HG03103 (cell line): Measurements from ENCODE around the gene ZNF440.
"Not testable (repeated sequence)": the region's sequence is repeated elsewhere in the genome, so short reads cannot be mapped to it uniquely, and the experiment has no call there.

Experiments used
- ATAC-seq: cut with Tn5 transposase; IDR thresholded peaks from one replicate; pipeline ENCODE4 v1.9.1; 2021; ENCODE audit warnings: low read depth; ENCODE audit not compliant: unreplicated experiment

ZNF440 gene

GRCh38 chr19:11821474-11822109 is 7.5 kb downstream of the ZNF440 start:
- no peak for ATAC-seq

- not testable (repeated sequence) for ATAC-seq
Observed at GRCh38 chr19:11828957-11829876, 15.1 kb downstream of the ZNF440 start.

DNA sequence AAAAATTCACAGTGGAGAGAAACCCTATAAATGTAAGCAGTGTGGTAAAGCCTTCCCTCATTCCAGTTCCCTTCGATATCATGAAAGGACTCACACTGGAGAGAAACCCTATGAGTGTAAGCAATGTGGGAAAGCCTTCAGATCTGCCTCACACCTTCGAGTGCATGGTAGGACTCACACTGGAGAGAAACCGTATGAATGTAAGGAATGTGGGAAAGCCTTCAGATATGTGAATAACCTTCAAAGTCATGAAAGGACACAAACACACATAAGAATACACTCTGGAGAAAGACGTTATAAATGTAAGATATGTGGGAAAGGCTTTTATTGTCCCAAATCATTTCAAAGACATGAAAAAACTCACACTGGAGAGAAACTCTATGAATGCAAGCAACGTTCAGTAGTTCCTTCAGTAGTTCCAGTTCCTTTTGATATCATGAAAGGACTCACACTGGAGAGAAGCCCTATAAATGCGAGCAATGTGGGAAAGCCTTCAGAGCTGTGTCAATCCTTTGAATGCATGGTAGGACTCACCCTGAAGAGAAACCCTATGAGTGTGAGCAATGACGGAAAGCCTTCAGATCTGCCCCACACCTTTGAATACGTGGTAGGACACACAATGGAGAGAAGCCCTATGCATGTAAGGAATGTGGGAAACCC is 18.3 kb downstream of the ZNF440 start:
- ATAC-seq = no peak

DNA sequence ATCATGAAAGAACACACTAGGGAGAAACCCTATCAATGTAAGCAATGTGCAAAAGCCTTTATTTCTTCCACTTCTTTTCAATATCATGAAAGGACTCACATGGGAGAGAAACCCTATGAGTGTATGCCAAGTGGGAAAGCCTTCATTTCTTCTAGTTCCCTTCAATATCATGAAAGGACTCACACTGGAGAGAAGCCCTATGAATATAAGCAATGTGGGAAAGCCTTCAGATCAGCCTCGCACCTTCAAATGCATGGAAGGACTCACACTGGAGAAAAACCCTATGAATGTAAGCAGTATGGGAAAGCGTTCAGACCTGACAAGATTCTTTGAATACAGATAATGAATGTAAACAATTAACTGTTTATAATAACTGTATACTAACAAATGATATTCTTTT is 19.5 kb downstream of the ZNF440 start:
- ATAC-seq = no peak

GRCh38 chr19:11835626-11836066 is 21.6 kb downstream of the ZNF440 start:
- ATAC-seq = not testable (repeated sequence)

DNA sequence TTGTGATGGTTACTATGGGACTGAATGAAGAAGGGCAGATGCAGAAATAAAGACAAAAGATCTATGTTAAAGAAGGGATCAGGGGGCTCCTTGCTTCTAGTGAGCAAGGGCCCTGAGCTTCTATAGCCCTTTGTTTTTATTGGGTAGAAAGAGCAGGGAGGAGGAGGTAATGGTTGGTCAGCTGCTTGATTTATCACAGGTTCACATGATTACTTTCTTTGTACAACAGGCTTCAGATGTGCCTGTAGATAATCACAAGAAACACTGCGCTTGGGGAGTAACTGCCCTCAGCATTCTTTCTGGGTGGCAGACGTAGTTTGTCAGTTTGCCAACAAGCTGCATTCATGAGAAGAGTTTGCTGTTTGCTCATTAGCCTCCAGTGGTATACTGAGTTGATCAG is 29.6 kb downstream of the ZNF440 start:
- no peak for ATAC-seq

- ATAC-seq = not testable (repeated sequence)
Observed at GRCh38 chr19:11847615-11848014, 33.5 kb downstream of the ZNF440 start.

GRCh38 chr19:11848200-11848593 is 34.1 kb downstream of the ZNF440 start:
- ATAC-seq = no peak

DNA sequence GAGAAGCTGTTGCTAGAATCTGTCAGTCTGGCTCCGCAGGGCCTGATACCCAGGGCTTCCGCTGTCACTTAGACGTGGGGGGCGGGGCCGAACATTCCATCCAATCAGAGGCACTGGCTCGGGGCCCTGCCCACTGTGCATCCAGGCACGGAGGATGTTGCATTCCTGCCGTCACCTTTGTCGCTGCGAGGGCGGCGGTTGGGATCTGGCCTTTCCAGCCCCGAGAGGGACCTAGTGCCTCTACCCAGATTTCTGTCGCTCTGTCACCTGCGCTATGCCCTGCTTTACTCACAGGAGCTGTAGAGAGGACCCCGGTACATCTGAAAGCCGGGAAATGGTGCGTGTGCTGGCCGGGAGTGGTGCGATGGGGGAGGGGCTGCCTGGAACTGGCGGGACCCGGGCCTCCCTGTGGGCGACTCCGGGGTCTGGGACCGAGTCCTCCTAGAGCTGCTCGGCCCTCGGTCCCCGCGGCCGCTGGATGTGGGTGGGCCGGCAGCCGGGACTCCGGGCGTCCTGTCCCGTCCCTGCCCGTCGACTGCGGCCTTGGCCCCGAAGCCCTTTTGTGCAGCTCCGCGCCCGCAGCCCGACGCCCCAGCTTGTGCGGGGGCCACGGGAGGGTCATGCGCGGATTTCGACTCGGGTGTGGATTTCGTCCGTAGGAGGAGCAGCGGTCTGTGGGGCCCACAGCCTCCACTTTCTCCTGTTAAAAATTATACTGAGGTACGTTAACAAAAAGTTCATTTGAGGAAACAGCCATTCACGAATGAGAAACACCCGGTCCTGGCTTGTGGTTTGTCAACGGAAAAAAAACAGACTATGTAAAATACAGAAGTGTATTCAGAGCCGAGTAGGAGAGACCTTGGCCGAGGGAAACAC is 34.8 kb downstream of the ZNF440 start, which contains the start of gene ZNF439:
Gene ZNF439 (plus strand): TSS at position 133 of the 876 bp plus-strand sequence. CDS start 142 bp downstream, at position 275.
- ATAC-seq = peak; percentile 68

GRCh38 chr19:11850289-11850688 is 36.2 kb downstream of the ZNF440 start:
- not testable (repeated sequence) for ATAC-seq

GRCh38 chr19:11853358-11853757 is 39.3 kb downstream of the ZNF440 start:
- no peak for ATAC-seq

- no peak for ATAC-seq
Observed at GRCh38 chr19:11856596-11857250, 42.6 kb downstream of the ZNF440 start.

GRCh38 chr19:11860721-11861120 is 46.6 kb downstream of the ZNF440 start:
- ATAC-seq = no peak

DNA sequence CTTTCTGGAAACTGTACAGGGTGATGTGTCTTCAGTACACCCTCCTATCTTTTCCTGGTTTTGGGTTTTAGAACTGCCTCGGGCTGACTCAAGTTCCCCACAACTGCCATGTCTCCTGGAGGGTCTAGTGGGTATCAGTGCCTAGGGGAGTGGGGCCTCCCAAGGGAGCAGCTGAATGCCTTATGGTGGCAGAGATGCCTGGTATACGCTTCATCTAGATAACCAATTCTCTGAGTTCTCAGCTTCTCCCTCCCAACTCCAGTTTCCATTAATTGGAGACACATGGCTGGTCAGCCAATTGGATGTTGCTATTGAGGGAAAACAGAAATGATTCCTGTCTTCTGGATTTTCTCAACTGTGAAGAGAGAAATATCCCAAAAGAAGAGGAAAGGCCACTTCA is 47.2 kb downstream of the ZNF440 start:
- ATAC-seq = no peak

- ATAC-seq = not testable (repeated sequence)
Observed at GRCh38 chr19:11867766-11868165, 53.7 kb downstream of the ZNF440 start.

GRCh38 chr19:11868188-11868587 is 54.1 kb downstream of the ZNF440 start:
- no peak for ATAC-seq

DNA sequence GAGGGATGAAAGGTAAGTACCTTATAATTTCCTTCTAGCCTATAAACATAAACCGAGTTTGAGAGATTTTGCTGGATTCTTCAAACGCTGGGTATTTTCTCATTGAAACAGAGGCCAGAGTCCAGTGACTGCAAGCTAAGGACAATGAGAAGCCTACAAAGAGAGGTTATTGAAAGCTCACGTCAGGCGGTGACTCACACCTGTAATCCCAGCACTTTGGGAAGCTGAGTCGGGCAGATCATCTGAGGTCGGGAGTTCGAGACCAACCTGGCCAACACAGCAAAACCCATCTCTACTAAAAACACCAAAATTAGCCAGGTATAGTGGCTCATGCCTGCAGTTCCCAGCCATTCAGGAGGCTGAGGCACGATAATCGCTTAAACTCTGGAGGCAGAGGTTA is 58.6 kb downstream of the ZNF440 start:
- no peak for ATAC-seq

- ATAC-seq = no peak
Observed at GRCh38 chr19:11873762-11874161, 59.7 kb downstream of the ZNF440 start.

- not testable (repeated sequence) for ATAC-seq
Observed at GRCh38 chr19:11879687-11880266, 65.7 kb downstream of the ZNF440 start.
